NCI-H2227 treated with DMSO at 0.1 percent for 48 hours (cell line): ENCODE measurements around the gene KIAA1191.
"Not testable (repeated sequence)": the region's sequence is repeated elsewhere in the genome, so short reads cannot be mapped to it uniquely, and the experiment has no call there.

ENCODE experiments used
- DNase-seq: peaks from one replicate; lab custom pipeline; 2025; lab: John Stamatoyannopoulos, UW

The KIAA1191 gene, protein sequence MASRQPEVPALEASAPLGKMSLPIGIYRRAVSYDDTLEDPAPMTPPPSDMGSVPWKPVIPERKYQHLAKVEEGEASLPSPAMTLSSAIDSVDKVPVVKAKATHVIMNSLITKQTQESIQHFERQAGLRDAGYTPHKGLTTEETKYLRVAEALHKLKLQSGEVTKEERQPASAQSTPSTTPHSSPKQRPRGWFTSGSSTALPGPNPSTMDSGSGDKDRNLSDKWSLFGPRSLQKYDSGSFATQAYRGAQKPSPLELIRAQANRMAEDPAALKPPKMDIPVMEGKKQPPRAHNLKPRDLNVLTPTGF

DNA sequence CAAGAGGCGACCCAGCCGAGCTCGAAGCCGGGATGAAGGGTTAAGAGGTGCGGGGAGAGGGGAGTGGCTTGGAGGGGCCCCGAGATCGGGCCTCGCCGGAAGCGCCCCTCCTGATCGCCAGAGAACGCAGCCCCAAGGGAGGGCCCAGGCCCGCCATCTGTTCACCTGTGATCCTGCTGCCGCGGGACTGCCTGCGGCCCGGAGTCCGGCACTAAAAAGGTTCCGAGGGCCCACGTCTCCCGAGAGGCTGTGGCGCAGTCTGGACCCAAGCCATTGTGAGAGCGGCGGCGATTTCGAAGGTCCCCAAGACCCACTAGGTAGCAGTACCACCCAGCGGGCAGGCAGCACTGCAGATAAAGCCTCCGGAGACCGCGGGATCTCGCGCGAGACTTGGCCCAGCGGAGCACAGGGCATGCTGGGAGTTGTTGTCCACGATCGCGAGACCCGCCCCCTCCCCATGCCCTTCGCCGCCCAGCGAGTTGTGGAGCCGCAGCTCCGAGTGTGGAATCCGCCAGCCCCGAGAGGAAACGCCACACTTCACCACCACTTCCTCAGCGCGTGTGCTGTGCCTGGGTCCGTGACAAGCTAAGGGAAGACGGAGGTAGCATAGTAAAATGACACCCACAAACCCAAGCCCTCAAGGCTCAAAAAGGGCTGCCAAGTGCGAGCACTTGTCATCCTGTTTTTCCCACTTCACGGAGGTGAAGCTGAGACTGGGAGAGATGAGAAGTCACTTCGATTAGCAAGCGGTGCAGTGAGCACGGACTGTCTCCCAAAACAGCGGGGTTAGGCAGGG, at the start of gene KIAA1191:
TSS of gene KIAA1191 (minus strand) at position 328 of the 796 bp plus-strand sequence. CDS start 2,256 bp downstream, outside the sequence.
- peak; percentile 66 for DNase-seq

DNA sequence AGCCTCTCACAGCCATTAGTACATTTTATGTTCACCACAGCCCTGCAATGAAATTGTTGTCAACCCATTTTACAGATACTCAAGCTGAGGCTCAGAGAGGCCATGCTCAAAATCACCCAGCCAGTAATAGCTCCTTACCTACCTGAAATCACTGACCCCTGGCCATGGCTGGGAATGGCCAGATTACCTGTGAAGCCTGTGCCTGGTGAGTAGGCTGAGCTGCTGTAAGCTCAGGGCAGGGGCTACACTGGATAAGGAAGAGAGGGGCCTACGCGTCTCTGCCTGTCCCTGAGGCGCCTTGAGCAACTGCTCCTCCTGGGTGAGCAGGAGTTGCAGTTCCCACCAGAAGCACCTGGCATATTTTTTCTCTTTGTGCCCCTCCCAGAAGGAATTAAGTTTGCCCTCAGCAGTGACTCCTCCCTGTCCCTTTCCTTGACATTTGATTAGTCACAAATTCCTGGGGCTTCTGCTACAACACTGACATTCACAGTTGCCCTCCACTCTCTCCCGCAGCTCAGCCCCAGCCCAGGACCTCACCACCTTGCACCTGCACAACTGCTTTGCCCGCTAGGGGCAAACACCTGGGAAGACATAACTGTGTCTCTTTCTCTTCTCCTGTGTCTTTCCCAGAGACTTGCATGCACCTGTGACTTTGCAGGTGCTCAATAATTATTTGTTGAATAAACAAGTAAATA, 49.1 kb upstream of the KIAA1191 start:
- no peak for DNase-seq

DNA sequence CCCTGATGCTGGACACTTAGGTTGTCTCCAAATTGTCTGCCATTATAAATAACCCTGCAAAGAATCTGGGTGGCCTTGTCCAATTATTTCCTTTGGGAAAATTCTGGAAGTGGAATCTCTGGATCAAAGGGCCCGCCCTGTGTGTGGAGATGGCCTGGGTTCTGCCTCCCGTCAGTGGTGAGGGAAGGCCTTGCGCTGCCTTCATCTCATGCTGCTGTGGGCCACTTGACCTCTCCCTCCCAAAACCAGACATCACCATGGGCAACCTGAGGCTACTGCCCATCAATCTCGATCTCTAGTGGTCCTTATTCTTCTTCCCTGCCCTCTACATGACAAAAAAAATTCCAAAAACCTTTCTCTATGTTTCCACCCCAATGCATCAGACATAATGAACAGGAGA, 48.2 kb upstream of the KIAA1191 start:
- no peak for DNase-seq

DNA sequence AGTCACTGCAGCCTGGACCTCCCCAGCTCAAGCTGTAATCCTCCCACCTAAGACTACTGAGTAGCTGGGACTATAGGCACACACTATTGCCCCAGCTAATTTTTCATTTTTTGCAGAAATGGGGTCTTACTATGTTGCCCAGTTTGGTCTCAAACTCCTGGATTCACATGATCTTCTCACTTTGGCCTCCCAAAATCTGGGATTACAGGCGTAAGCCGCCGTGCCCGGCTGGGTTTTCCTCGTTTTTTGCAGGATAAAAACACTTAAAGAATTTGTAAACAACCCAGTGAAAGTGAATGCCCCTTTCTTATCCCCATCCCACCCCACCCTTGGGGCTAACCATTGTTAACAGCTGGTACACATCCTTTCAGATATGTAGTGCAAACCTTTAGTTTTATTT, 47.0 kb upstream of the KIAA1191 start:
- no peak for DNase-seq

DNA sequence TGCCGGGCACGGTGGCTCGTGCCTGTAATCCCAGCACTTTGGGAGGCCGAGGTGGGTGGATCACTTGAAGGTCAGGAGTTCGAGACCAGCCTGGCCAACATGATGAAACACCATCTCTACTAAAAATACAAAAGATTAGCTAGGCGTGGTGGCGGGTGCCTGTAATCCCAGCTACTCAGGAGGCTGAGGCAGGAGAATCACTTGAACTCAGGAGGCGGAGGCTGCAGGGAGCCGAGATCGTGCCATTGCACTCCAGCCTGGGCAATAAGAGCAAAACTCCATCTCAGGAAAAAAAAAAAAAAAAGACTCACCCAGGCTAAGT, 46.6 kb upstream of the KIAA1191 start:
- DNase-seq = not testable (repeated sequence)

DNA sequence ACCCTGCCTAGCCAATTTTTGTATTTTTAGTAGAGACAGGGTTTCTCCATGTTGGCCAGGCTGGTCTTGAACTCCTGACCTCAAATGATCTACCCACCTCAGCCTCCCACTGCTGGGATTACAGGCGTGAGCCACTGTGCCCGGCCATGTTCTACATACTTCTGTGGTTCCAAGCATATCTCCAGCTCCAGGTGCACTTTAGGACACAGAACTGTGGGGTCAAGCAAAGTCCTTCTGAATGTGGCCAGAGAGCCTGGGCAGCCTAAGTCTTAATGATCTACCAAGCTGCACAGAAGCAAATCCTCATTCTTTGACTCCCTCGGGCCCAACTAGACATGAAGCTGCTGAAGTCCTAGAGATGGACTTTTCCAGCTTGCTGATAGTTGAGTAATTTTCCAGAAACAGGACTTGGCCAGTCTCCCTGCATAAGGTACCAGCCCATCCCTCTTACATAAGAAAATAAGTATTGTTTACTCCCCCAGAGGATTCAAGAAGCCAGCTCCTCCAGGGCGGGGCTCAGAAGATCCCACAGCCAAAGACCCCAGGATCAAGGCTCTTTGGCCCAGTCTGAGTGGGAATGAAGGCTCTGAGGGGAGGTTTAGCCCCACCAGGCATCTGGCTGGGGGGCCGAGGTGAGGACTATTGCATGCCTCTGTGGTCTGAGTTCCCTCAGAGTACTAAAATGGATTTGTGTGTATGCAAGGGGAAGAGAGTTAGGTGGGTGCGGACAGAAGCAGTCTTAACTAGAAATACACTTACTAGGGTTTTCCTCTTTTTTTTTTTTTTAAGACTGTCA, 46.1 kb upstream of the KIAA1191 start:
- DNase-seq = no peak

DNA sequence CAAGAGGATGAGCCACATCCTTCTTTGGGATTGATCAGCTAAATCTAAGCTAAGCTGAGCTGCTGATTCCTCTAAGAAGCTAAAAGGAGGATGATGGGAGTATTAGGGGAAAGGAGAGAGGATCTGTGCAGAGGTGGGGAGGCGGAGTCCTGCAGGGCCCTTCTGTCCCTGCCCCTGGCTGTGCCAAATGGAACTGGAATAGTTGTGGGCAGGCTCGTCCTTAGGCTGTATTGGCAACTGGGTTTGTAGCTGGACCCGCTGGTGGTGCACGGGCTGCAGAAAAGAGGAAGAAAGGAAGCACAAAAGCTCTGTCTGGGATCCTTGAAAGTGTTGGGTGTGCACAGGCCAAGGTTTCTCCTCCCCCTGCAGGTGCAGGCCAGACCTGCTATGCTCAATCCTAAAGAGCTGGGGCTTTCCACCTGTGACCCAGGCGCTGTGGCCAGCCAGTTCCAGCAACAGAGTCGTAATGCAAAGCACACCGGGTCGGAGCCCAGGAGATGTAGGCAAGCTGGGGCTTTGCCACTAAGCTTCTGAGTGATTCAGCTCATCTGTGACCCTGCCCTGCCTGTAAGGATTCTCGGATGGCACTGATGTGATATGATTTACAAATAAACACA, 45.0 kb upstream of the KIAA1191 start:
- DNase-seq = no peak

DNA sequence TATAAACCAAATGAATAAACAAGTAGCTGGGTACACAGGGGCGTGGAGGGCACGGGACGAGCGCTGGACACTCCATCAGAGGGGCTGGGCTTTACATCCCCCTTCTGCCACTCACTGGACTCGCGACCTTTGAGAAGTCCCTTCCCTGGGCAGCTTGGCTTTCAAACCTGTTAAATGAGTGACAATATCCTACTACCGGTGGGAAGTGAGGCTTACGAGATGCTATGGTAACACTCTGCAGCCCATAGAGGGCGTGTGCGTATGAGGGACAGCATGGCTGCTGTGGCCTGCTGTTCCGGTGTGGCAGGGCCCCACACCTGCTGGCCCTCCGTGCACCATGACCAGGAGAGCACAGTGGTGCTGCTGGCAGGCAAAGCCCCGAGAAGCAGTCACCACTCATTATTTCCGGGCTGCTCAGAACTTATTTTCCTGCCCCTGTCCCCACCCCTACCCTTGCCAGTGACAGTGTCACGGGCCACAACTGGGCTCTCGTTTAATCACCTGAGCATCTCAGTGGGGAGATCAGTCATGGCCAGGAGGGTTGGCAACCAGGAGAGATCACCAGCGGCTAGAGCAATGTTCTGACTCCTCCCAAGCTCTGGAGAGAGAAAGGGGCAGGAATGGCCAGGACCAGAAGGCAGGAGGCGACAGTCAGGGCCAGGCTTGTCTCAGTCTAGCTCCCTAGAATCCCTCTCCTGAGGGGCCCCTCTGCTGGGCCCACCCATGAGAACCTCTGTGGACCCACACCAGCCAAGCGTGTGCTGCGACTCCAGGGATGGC, 44.3 kb upstream of the KIAA1191 start:
- no peak for DNase-seq

DNA sequence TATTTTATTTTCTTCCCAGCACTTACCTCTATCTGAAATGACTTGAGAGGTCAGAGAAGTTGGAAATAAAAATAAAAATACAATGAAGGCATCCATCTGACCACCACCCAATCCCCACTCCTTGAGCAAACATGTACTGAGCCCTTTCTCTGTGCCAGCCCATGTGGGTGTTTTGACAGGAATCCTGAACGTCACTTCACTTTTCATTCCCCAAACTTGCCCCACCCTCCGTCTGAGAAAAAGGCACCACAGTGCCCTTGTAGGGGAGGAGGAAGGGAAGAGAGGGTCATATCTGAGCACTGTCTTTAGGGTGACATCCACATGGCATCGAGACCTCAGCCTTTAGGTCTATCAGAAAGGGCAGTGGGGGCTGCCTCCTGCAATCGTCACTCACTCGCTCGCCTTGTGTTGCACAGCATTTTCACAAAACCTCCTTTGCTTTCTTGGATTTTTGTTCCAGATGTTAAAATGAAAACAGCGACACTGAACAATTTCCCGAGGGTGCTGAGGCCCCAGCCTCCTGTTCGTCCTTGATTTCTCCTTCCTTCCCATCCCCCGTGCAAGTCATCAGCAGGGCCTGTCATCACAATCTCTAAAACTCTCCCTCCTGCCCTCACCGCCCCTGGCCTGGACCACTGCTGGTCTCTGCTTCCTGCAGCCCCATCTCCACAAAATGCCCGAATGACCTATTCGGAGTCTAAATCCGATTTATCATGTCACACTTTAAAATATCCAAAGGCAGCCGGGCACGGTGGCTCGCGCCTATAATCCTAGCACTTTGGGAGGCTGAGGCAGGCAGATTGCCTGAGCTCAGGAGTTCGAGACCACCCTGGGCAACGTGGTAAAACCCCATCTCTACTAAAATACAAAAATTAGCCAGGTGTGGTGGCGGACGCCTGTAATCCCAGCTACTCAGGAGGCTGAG, 40.0 kb upstream of the KIAA1191 start:
- no peak for DNase-seq

DNA sequence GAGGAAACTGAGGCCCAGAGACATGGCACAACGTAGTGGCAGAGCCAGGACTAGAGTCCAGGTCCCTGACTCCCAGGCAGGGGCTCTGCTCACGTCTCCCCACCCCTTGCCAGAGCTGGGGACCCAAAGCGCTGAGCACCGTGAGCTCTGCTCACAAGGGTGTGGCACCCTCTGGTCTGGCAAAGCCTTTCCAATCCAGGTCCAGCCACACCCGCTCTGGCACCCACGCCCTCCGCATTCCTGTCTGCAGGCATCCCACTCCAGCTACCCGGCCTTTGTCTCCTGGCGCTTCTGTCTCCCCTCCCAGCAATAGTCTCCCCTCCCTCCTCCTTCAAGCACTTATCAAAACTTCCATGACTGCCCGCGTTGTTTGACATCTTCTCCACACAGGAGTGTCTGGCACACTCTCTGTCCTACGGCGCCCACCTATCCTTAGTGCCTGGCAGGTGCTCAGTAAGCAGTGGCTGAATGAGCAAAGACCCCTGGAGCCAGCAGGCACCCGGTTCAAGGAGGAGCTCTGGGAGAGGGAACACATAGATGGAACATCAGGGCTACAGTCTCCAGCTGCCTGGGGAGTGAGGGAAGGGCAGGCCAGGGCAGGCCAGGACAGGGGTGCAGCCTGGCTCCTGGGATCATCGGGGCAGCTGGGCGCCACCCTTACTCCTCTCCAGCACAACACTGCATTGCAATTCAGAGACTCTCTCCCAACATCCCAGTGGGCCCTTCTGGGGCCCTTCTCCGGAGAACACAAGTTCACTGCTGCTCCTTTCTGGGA, 39.0 kb upstream of the KIAA1191 start:
- no peak for DNase-seq

DNA sequence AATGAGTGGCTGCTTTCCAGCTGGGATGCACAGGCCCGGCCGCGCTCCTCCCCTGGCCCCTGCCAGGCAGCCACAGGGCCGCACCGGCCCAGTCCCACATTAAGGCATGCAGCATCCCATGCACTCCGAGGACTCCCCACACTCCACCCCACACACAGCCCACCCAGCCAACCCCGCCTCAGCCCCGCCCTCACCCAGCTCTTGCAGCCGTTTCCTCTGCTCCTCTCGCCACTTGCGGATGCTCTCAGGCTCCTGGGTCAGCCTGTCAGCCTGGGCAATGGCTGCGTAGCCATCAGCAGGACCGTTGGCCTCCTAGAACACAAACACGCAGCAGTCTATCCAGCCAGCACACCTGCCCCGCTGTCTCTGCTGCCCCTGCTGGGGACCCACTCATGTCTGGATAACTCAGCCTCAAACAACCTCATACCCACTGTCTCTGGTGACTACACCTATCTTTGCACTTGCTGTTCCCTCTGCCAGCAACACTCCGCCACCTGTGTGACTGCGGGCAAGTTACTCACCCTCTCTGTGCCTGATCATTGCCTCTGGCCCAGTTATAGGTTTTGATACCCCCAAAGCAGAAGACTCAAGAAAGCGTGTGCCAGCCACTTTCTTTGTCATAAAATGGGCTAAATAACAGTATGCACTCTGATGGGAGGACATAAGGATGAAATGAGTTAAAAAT, 36.3 kb upstream of the KIAA1191 start:
- DNase-seq = no peak

DNA sequence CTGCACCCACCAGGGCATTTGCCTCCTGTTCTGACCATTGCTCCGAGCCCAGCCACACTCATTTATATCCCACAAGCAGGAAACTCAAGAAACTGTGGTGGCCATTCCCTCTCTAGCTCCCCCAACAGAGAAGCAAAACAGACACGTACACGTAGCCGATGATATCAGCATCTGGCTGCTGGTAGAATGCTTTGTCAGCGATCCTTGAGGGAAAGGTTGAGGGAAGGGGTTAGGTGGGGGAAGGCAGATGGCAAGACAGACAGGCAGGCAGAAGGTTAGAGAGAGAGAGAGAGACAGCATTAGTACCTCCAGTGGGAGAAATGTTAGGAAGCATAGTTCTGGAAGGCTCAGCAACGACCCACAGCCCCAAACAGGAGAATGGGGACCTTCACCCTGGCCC, 34.8 kb upstream of the KIAA1191 start:
- no peak for DNase-seq

DNA sequence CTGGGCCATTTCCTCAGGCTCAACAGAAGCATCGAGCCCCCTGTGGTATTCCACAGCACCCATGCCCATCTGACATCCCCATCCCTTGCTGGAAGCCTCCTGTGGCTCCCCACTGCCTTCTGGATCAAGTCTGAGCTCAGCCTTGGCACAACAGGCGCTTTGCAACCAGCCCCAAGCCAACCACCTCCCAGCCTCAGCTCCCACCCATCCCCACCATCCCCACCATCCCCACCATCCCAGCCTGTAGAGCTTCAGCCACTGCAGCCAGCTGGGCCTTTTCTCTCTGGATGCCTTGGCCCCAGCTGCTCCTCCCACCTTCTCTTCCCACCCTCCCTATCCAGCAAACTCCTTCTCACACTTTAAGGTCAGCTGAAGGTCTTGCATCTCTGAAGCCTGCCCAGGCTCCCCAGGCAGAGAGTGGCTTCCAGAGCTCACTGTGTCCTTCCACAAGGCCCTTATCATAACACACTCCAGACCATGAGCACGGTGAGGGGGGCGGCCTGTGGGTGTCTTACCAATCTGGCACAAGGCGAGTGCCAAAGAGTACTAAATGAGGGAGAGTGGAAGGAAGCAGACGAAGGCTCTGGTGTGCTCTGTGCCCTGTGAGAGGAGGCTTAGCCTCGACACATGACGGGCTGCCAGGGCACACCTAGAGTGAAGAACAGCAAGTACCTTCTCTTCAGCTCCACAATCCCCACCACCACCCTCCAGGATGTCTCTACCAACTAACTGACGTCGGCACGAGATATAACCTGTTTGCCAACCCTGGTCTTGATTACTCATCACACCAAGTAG, 33.5 kb upstream of the KIAA1191 start:
- DNase-seq = no peak

DNA sequence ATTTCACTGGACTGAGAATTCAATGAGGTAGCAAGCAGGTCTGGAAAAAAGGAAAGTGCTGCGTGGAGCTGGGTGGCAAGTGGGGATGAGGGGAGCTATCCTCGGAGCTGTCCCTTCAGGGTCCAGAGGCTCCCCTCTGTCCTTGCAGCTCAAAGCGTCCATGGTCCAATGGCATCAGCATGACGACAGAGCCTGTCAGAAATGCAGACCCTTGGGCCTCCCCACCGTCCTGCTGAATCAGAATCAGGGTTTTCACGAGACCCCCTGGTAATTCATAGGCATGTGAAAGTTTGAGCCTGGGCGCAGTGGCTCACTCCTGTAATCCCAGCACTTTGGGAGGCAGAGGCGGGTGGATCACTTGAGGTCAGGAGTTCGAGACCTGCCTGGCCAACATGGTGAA, 32.5 kb upstream of the KIAA1191 start:
- no peak for DNase-seq

DNA sequence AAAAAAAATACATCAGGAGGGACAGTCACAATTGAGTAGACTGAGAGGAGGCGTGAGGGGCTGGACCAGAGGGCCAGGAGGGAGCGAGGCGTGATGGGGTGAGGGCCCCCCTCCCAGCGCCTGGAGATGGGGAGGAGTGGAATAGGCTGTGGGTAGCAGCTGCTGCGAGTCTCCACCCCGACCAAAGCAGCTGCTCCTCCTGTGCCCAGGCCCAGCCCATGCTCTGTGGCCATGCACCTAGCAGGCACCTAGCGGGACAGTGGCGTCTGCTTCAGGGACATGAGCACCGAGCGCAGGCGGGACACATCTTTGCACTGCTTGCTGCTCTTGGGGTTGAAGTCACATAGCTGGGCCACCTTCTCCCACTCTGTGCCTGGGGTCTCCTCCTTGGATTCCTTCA, 31.0 kb upstream of the KIAA1191 start:
- DNase-seq = no peak

DNA sequence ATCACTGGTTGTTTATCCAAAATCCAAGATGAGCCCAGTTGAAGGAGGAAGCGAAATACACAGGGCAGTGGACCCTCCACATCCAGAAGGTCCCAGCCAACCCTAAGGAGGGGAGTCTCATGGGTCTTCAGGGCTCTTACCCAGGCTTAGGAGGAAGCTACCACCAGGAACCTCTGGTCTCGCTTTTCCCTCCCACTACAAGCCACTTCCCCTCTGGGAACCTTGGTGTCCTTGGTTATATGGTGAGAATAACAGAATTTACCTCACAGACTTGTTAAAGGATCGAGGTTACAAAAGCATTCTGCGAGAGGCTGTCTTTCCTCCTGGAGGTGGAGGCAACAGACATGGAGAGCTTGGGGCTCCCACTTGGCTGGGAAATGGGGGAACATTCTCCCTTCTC, 30.4 kb upstream of the KIAA1191 start:
- DNase-seq = no peak

DNA sequence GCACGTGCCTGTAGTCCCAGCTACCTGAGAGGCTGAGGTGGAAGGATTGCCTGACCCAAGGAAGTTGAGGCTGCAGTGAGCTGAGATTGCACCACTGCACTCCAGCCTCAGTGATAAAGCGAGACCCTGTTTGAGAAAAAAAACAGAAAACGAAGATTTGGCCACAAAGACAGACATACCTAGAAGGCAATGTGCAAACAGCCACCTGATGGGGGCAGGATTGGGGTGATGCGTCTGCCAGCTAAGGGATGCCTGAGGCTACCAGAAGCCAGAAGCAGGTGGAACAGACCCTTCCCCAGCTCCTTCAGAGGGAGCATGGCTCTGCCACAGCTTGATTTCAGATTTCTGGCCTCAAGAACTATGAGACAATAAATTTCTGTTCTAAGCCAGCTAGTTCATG, 29.9 kb upstream of the KIAA1191 start:
- DNase-seq = no peak
